H1 (cell line): ENCODE data around the gene SLC13A3. TPM values are rescaled to one million over a fixed set of nuclear protein-coding genes. Genes with fewer than 3 reads are reported as not detected.

Experiments used
- CTCF ChIA-PET: fragments of 300-600 bp; sonication (Branson Sonifier 250); formaldehyde crosslinking; loops from one replicate; lab custom pipeline; 2021; ENCODE audit not compliant: partially characterized antibody; lab: Charles Lee
- POLR2A ChIA-PET: fragments of 300-600 bp; sonication (Branson Sonifier 250); formaldehyde crosslinking; loops from one replicate; lab custom pipeline; 2021; ENCODE audit warnings: inconsistent platforms; ENCODE audit not compliant: partially characterized antibody; lab: Charles Lee
- DNase-seq, 2 experiments: peaks; one replicate each; pipeline versions ENCODE4 v3.0.0 to v3.0.0-alpha.2; 2010 to 2022; ENCODE audit warnings: low spot score in 2 of 2, low read depth in 1 of 2, mixed read lengths in 1 of 2
- FAIRE-seq: peaks from 2 replicates; lab custom pipeline; 2011; peaks lifted over from hg19 to GRCh38; lab: Jason Lieb, UNC
- H2AFZ ChIP-seq: 2 replicates; pipeline ENCODE4 v1.8.1; 2012; ENCODE audit warnings: low read length, inconsistent platforms
- H2AK5ac ChIP-seq: 2 replicates; pipeline ENCODE4 v1.6.1; 2013; ENCODE audit warnings: low read depth, low read length
- H2BK120ac ChIP-seq: replicated peaks from 2 replicates; pipeline ENCODE3; 2013; ENCODE audit warnings: low read depth, low read length, inconsistent platforms
- H2BK12ac ChIP-seq: 2 replicates; pipeline ENCODE4 v1.6.1; 2013; ENCODE audit warnings: low read depth, low read length
- H2BK15ac ChIP-seq: 2 replicates; pipeline ENCODE4 v1.6.1; 2013; ENCODE audit warnings: low read length
- H2BK20ac ChIP-seq: 2 replicates; pipeline ENCODE4 v1.6.1; 2013; ENCODE audit warnings: low read length
- H2BK5ac ChIP-seq: 2 replicates; pipeline ENCODE4 v1.6.1; 2013; ENCODE audit warnings: low read depth, low read length
- H3K14ac ChIP-seq: 2 replicates; pipeline ENCODE4 v1.6.1; 2013; ENCODE audit warnings: inconsistent platforms; ENCODE audit not compliant: insufficient read length
- H3K18ac ChIP-seq: 2 replicates; pipeline ENCODE4 v1.6.1; 2013; ENCODE audit warnings: low read length; ENCODE audit errors: extremely low read depth
- H3K23ac ChIP-seq: 2 replicates; pipeline ENCODE4 v1.6.1; 2013; ENCODE audit warnings: inconsistent platforms; ENCODE audit not compliant: insufficient read length
- H3K23me2 ChIP-seq: 2 replicates; pipeline ENCODE4 v1.6.1; 2013; ENCODE audit warnings: low read depth, low read length
- H3K27ac ChIP-seq: 2 replicates; pipeline ENCODE4 v1.6.1; 2011; ENCODE audit warnings: low read depth, low read length, inconsistent platforms
- H3K27me3 ChIP-seq, 4 experiments: replicated peaks in 1 of 4; 1 replicate in 1 of 4; 2 replicates in 3 of 4; pipeline versions ENCODE4 v1.6.1 to v1.8.1; 2011 to 2013; ENCODE audit warnings: low read length in 3 of 4, mild to moderate bottlenecking in 3 of 4, inconsistent platforms in 2 of 4, mixed read lengths in 2 of 4, moderate library complexity in 1 of 4; ENCODE audit not compliant: control insufficient read depth in 3 of 4, insufficient read depth in 3 of 4; ENCODE audit errors: extremely low read depth in 1 of 4
- H3K36me3 ChIP-seq, 4 experiments: 2 replicates each; pipeline versions ENCODE4 v1.6.1 to v1.8.1; 2011 to 2013; ENCODE audit warnings: mild to moderate bottlenecking in 4 of 4, low read length in 3 of 4, moderate library complexity in 2 of 4, control low read depth in 1 of 4, inconsistent platforms in 1 of 4; ENCODE audit not compliant: insufficient read depth in 4 of 4, control insufficient read depth in 2 of 4
- H3K4ac ChIP-seq: replicated peaks from 2 replicates; pipeline ENCODE3; 2013; ENCODE audit warnings: low read length, low read depth, mixed read lengths, inconsistent platforms; ENCODE audit not compliant: insufficient read length
- H3K4me1 ChIP-seq, 4 experiments: replicated peaks in 1 of 4; 1 replicate in 1 of 4; 2 replicates in 3 of 4; pipeline versions ENCODE4 v1.6.1 to v1.8.1; 2011 to 2013; ENCODE audit warnings: low read length in 3 of 4, inconsistent platforms in 2 of 4, mixed read lengths in 1 of 4; ENCODE audit not compliant: insufficient read depth in 4 of 4, control insufficient read depth in 3 of 4
- H3K4me2 ChIP-seq, 2 experiments: 2 replicates each; pipeline versions ENCODE4 v1.6.1 to v1.8.1; 2011 to 2013; ENCODE audit warnings: low read depth in 2 of 2, low read length in 2 of 2, control low read depth in 1 of 2, inconsistent platforms in 1 of 2, mild to moderate bottlenecking in 1 of 2; ENCODE audit not compliant: insufficient read depth in 1 of 2
- H3K4me3 ChIP-seq, 4 experiments: fragments of 200-600, 300-600 bp in 1 of 4; sonication (generic), shearing (Covaris generic), sonication (Bioruptor Twin) in 1 of 4; 2 replicates each; pipeline versions ENCODE4 v1.5.1 to v1.8.1; 2011 to 2016; ENCODE audit warnings: low read length in 4 of 4, low read depth in 3 of 4, control low read depth in 2 of 4, inconsistent platforms in 2 of 4, mild to moderate bottlenecking in 2 of 4, mixed read lengths in 1 of 4, moderate library complexity in 1 of 4; ENCODE audit not compliant: insufficient read depth in 2 of 4; ENCODE audit errors: extremely low read depth in 1 of 4
- H3K56ac ChIP-seq: replicated peaks from 2 replicates; pipeline ENCODE3; 2013; ENCODE audit warnings: low read depth, mild to moderate bottlenecking, mixed read lengths, low read length, inconsistent platforms; ENCODE audit not compliant: insufficient read length
- H3K79me1 ChIP-seq: 2 replicates; pipeline ENCODE4 v1.6.1; 2013; ENCODE audit warnings: low read depth, low read length, control low read depth
- H3K79me2 ChIP-seq, 2 experiments: 2 replicates each; pipeline versions ENCODE4 v1.6.1 to v1.8.1; 2012 to 2013; ENCODE audit warnings: low read length in 2 of 2, mild to moderate bottlenecking in 2 of 2, inconsistent platforms in 1 of 2; ENCODE audit not compliant: insufficient read depth in 2 of 2, control insufficient read depth in 1 of 2
- H3K9ac ChIP-seq, 4 experiments: replicated peaks in 1 of 4; 1 replicate in 1 of 4; 2 replicates in 3 of 4; pipeline versions ENCODE4 v1.6.1 to v1.8.1; 2011 to 2013; ENCODE audit warnings: low read depth in 3 of 4, low read length in 3 of 4, control low read depth in 2 of 4, mild to moderate bottlenecking in 2 of 4, moderate library complexity in 2 of 4, inconsistent platforms in 1 of 4; ENCODE audit errors: extremely low read depth in 1 of 4
- H3K9me3 ChIP-seq, 2 experiments: 2 replicates each; pipeline versions ENCODE4 v1.6.1 to v1.8.1; 2012 to 2013; ENCODE audit warnings: mild to moderate bottlenecking in 2 of 2, moderate library complexity in 2 of 2, control low read depth in 1 of 2, inconsistent platforms in 1 of 2, low read depth in 1 of 2, low read length in 1 of 2, mixed read lengths in 1 of 2; ENCODE audit not compliant: insufficient read depth in 2 of 2
- H4K20me1 ChIP-seq, 2 experiments: replicated peaks in 1 of 2; 2 replicates each; pipeline versions ENCODE3 to v1.8.1; 2011 to 2013; ENCODE audit warnings: inconsistent platforms in 2 of 2, low read length in 2 of 2, mild to moderate bottlenecking in 1 of 2; ENCODE audit not compliant: insufficient read depth in 2 of 2, control insufficient read depth in 1 of 2
- H4K5ac ChIP-seq: 2 replicates; pipeline ENCODE4 v1.6.1; 2013; ENCODE audit warnings: low read length, low read depth, mixed read lengths, inconsistent platforms; ENCODE audit not compliant: insufficient read length
- H4K8ac ChIP-seq: 2 replicates; pipeline ENCODE4 v1.8.0; 2013; ENCODE audit warnings: mild to moderate bottlenecking, moderate library complexity, low read length, inconsistent platforms; ENCODE audit not compliant: insufficient read depth; ENCODE audit errors: extremely low read depth
- H4K91ac ChIP-seq: replicated peaks from 2 replicates; pipeline ENCODE3; 2013; ENCODE audit warnings: low read length, mixed read lengths, inconsistent platforms; ENCODE audit not compliant: insufficient read length
- ASH2L ChIP-seq: fragments of 200-600, 300-600 bp; sonication (generic); IDR thresholded peaks from one replicate; pipeline ENCODE4 v1.7.1; 2017; ENCODE audit warnings: low read length
- BACH1 ChIP-seq: IDR thresholded peaks from 2 replicates; pipeline ENCODE4 v1.6.1; 2012; ENCODE audit warnings: low read length, improper control_type of control experiment
- CTBP2 ChIP-seq: IDR thresholded peaks from 2 replicates; pipeline ENCODE4 v1.7.0; 2011; ENCODE audit warnings: borderline replicate concordance, mild to moderate bottlenecking, moderate library complexity, mixed read lengths, low read length; ENCODE audit not compliant: insufficient read depth, insufficient read length
- EZH2 ChIP-seq: fragments of 200-600 bp; sonication (generic); IDR thresholded peaks from 2 replicates; pipeline ENCODE4 v1.7.1; 2012; ENCODE audit warnings: low read depth, mild to moderate bottlenecking, moderate library complexity, low read length, inconsistent platforms; ENCODE audit not compliant: severe bottlenecking
- GTF2F1 ChIP-seq: IDR thresholded peaks from 2 replicates; pipeline ENCODE4 v1.6.1; 2012; ENCODE audit warnings: low read depth, low read length, improper control_type of control experiment, borderline replicate concordance
- JUND ChIP-seq: IDR thresholded peaks from 2 replicates; pipeline ENCODE4 v1.6.1; 2011; ENCODE audit warnings: mild to moderate bottlenecking, improper control_type of control experiment, low read length
- NANOG ChIP-seq: IDR thresholded peaks from 2 replicates; pipeline ENCODE4 v1.6.1; 2011; ENCODE audit warnings: low read length, low read depth, mild to moderate bottlenecking, inconsistent platforms; ENCODE audit not compliant: insufficient read depth, poor library complexity, severe bottlenecking
- NRF1 ChIP-seq: IDR thresholded peaks from 2 replicates; pipeline ENCODE4 v1.6.1; 2011; ENCODE audit warnings: mild to moderate bottlenecking, low read depth, low read length, improper control_type of control experiment
- TAF1 ChIP-seq: IDR thresholded peaks from 2 replicates; pipeline ENCODE4 v1.6.1; 2011; ENCODE audit warnings: mild to moderate bottlenecking, low read depth, low read length
- USF2 ChIP-seq: IDR thresholded peaks from 2 replicates; pipeline ENCODE4 v1.6.1; 2011; ENCODE audit warnings: low read length, improper control_type of control experiment
- WGBS, 2 experiments: shearing (Covaris generic) in 1 of 2; methylation state at CpG; one replicate each; pipeline versions ENCODE4 v1.1.6 to v1.1.7; 2013 to 2015; ENCODE audit warnings: low lambda C conversion rate in 2 of 2, mixed read lengths in 2 of 2, inconsistent platforms in 1 of 2, low coverage in 1 of 2, missing lambda C conversion rate in 1 of 2; ENCODE audit not compliant: insufficient replicate concordance in 2 of 2, insufficient coverage in 1 of 2, insufficient read length in 1 of 2; ENCODE audit errors: extremely low coverage in 1 of 2, missing lambda C conversion rate in 1 of 2; 5-methylcytosine and 5-hydroxymethylcytosine counted together
- polyA plus RNA-seq, 7 experiments: library from polyadenylated mRNA; depleted of rRNA in 3 of 7; stranded (reverse) in 5 of 7; unstranded in 2 of 7; fragments of >200 nt in 5 of 7; fragments of 200-250 nt in 2 of 7; gene quantifications; 1 replicate in 5 of 7; 2 replicates in 1 of 7; 4 replicates in 1 of 7; pipeline versions ENCODE4 v1.2.1 to v1.2.3, GENCODE V29; 2011 to 2013; ENCODE audit warnings: missing spikeins in 2 of 7, mixed read lengths in 2 of 7
- total RNA-seq: library from RNA; stranded (reverse); fragmentation: NEBNext Ultra II Directional; extraction: Animal tissue kit (Norgen Biotek cat#: 25700); gene quantifications from 2 replicates; pipeline ENCODE4 v1.2.1, GENCODE V29; 2021
- TF ChIP-seq, protein P1 (sequence below): IDR thresholded peaks from 2 replicates; pipeline ENCODE4 v1.6.1; 2012; ENCODE audit warnings: inconsistent platforms
- TF ChIP-seq, protein P2 (sequence below): IDR thresholded peaks from 2 replicates; pipeline ENCODE4 v1.6.1; 2012; ENCODE audit warnings: inconsistent platforms

Gene SLC13A3
- total and polyA plus RNA-seq, 2 of the 8 experiments (the other 6 are each of a cell fraction or from before 2014, with no cell fraction given) = 9.4 to 12.6 TPM

DNA sequence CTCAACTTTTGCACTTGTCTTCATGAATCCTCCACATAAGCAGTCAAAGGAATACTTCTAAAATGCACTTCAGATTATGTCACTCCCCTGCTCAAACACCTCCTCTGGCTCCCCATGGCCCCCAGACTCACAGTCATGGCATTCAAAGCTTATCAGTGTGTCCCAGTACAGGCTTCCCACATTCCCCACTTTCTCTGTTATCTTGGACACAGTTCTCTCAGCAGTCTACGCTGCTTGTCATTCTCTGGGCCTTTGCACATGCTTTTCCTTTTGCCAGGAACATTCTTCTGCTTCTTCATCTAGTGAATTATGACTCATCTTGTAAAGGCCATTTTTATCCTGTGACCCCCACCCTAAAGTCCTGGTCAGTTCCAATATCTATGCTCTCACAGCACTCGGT is 31.8 kb downstream of the SLC13A3 start:
- H3K27me3 ChIP-seq = no peaks in the 10 kb centered on the region
- H3K9me3 ChIP-seq = peaks cover 3 to 8% of the 10 kb centered on the region in 2 experiments; a peak in 3 of 4 replicates
- no peaks in the 10 kb centered on the region for H3K79me2 ChIP-seq
- H2BK12ac ChIP-seq = no peak overlapping the region
- no peaks in the 10 kb centered on the region for H4K20me1 ChIP-seq
- H4K91ac ChIP-seq = no peak overlapping the region
- H2BK120ac ChIP-seq = no peak overlapping the region
- 93% methylated on average over 2 of the region's 2 CpGs; no CpG with 5 or more reads in 1 of the 2 experiments for WGBS, 2 experiments
- H4K8ac ChIP-seq = no peak overlapping the region
- H3K18ac ChIP-seq = no peak overlapping the region
- H3K9ac ChIP-seq = no peak overlapping the region
- H3K36me3 ChIP-seq = no peaks in the 10 kb centered on the region
- ChIA-PET CTCF (interaction anchor here (1.1 to 2.4 kb wide), 2 partner anchors 15 to 57 kb away, joined by 3 to 6 read pairs; no protein-coding TSS in a partner anchor), POLR2A (interaction anchor here (1.0 kb wide), 1 partner anchor 23 kb away, joined by 3 read pairs; no protein-coding TSS in a partner anchor)
- H3K23me2 ChIP-seq = no peaks in the 10 kb centered on the region; the same call in 1 of the 2 replicates
- no peak overlapping the region for H4K5ac ChIP-seq
- H2AK5ac ChIP-seq = no peak overlapping the region
- H3K14ac ChIP-seq = no peak overlapping the region
- H3K23ac ChIP-seq = no peak overlapping the region
- H2BK5ac ChIP-seq = no peak overlapping the region
- no peak overlapping the region for H3K4ac ChIP-seq
- no peak overlapping the region for H3K4me3 ChIP-seq
- no peak overlapping the region for H3K4me2 ChIP-seq
- H3K56ac ChIP-seq = no peak overlapping the region
- no peak for FAIRE-seq
- H3K4me1 ChIP-seq = peaks cover 0 to 8% (median 3%) of the 10 kb centered on the region in 4 experiments; a peak in 4 of 7 replicates
- no peak for DNase-seq
- no peak overlapping the region for H3K27ac ChIP-seq
- H2BK20ac ChIP-seq = peak overlapping the region; percentile 26; the same call in 1 of the 2 replicates
- H2AFZ ChIP-seq = no peak overlapping the region
- peak overlapping the region; percentile 22; the same call in 1 of the 2 replicates for H2BK15ac ChIP-seq
- H3K79me1 ChIP-seq = no peaks in the 10 kb centered on the region
- TF ChIP-seq GTF2F1 (no peak), NRF1 (no peak), TAF1 (no peak), CTBP2 (no peak), BACH1 (no peak), USF2 (no peak), NANOG (no peak), ASH2L (no peak), JUND (no peak), EZH2 (no peak)
- TF ChIP-seq, protein P1, sequence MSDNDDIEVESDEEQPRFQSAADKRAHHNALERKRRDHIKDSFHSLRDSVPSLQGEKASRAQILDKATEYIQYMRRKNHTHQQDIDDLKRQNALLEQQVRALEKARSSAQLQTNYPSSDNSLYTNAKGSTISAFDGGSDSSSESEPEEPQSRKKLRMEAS = no peak
- TF ChIP-seq, protein P2, sequence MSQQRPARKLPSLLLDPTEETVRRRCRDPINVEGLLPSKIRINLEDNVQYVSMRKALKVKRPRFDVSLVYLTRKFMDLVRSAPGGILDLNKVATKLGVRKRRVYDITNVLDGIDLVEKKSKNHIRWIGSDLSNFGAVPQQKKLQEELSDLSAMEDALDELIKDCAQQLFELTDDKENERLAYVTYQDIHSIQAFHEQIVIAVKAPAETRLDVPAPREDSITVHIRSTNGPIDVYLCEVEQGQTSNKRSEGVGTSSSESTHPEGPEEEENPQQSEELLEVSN = no peak
